KMS-11 (cell line): Measurements from ENCODE around the gene PNLIPRP2.

Experiments used
- H2AFZ ChIP-seq: fragments of 200-600 bp; sonication (generic); 2 replicates; pipeline ENCODE4 v1.6.1; 2016; ENCODE audit warnings: antibody characterized with exemption, mixed run types, low read depth
- H3K27ac ChIP-seq: fragments of 200-600 bp; sonication (generic); 2 replicates; pipeline ENCODE4 v1.6.1; 2016; ENCODE audit warnings: mild to moderate bottlenecking, mixed run types
- H3K27me3 ChIP-seq: fragments of 200-600 bp; sonication (generic); 2 replicates; pipeline ENCODE4 v1.6.1; 2017; ENCODE audit warnings: mild to moderate bottlenecking, low read depth, mixed run types, moderate library complexity; ENCODE audit not compliant: insufficient read depth
- H3K36me3 ChIP-seq: fragments of 200-600 bp; sonication (generic); 2 replicates; pipeline ENCODE4 v1.6.1; 2017; ENCODE audit warnings: mild to moderate bottlenecking, mixed run types; ENCODE audit not compliant: insufficient read depth
- H3K4me1 ChIP-seq: fragments of 200-600 bp; sonication (generic); 2 replicates; pipeline ENCODE4 v1.6.1; 2016; ENCODE audit warnings: mild to moderate bottlenecking, low read depth, mixed run types; ENCODE audit not compliant: poor library complexity, severe bottlenecking
- H3K4me2 ChIP-seq: fragments of 200-600 bp; sonication (generic); 2 replicates; pipeline ENCODE4 v1.7.0; 2016; ENCODE audit warnings: mild to moderate bottlenecking, mixed run types
- H3K4me3 ChIP-seq: fragments of 200-600 bp; sonication (generic); IDR thresholded peaks from 2 replicates; pipeline ENCODE4 v1.6.1; 2017; ENCODE audit warnings: low read depth, low read length, mixed read lengths; ENCODE audit not compliant: insufficient read depth
- H3K79me2 ChIP-seq: fragments of 200-600 bp; sonication (generic); 2 replicates; pipeline ENCODE4 v1.6.1; 2016; ENCODE audit warnings: low read depth, mixed run types; ENCODE audit not compliant: insufficient read depth
- H3K9ac ChIP-seq: fragments of 200-600 bp; sonication (generic); 2 replicates; pipeline ENCODE4 v1.6.1; 2016; ENCODE audit warnings: mild to moderate bottlenecking, mixed run types
- H4K20me1 ChIP-seq: fragments of 200-600 bp; sonication (generic); 2 replicates; pipeline ENCODE4 v1.6.1; 2016; ENCODE audit warnings: mild to moderate bottlenecking, mixed run types; ENCODE audit not compliant: insufficient read depth
- CTCF ChIP-seq: fragments of 200-600 bp; sonication (generic); conservative IDR thresholded peaks from 2 replicates; pipeline ENCODE4 v1.6.1; 2017; ENCODE audit warnings: low read depth, mild to moderate bottlenecking, antibody characterized with exemption, low read length, moderate library complexity, mixed read lengths

The PNLIPRP2 gene

GRCh38 chr10:116620423-116621400, at the start of gene PNLIPRP2:
PNLIPRP2 (plus strand) TSS chr10:116620953.
- no peaks in the 10 kb centered on the region for H3K36me3 ChIP-seq
- TF ChIP-seq CTCF: no peak
- H3K27me3 ChIP-seq: no peaks in the 10 kb centered on the region
- H4K20me1 ChIP-seq: no peaks in the 10 kb centered on the region
- H3K9ac ChIP-seq: no peak within 1 kb of the TSS
- H3K4me3 ChIP-seq: no peak within 1 kb of the TSS
- no peak within 1 kb of the TSS for H3K4me2 ChIP-seq
- no peak within 1 kb of the TSS for H2AFZ ChIP-seq
- H3K4me1 ChIP-seq: no peaks in the 10 kb centered on the region
- no peak within 1 kb of the TSS for H3K27ac ChIP-seq
- no peaks in the 10 kb centered on the region for H3K79me2 ChIP-seq

GRCh38 chr10:116574797-116575196, 46.0 kb upstream of the PNLIPRP2 start:
- Histone ChIP-seq H3K27ac (no peak overlapping the region), H3K79me2 (no peaks in the 10 kb centered on the region), H3K4me2 (no peak overlapping the region), H2AFZ (no peak overlapping the region), H4K20me1 (no peaks in the 10 kb centered on the region), H3K4me1 (no peaks in the 10 kb centered on the region), H3K27me3 (no peaks in the 10 kb centered on the region), H3K36me3 (no peaks in the 10 kb centered on the region), H3K4me3 (no peak overlapping the region), H3K9ac (no peak overlapping the region)
- no peak for TF ChIP-seq CTCF

GRCh38 chr10:116587878-116588591, 32.7 kb upstream of the PNLIPRP2 start:
- no peak overlapping the region for H3K27ac ChIP-seq
- no peaks in the 10 kb centered on the region for H4K20me1 ChIP-seq
- H3K4me3 ChIP-seq: no peak overlapping the region
- H3K4me1 ChIP-seq: no peaks in the 10 kb centered on the region
- H2AFZ ChIP-seq: no peak overlapping the region
- H3K4me2 ChIP-seq: no peak overlapping the region
- no peaks in the 10 kb centered on the region for H3K79me2 ChIP-seq
- H3K9ac ChIP-seq: no peak overlapping the region
- H3K36me3 ChIP-seq: no peaks in the 10 kb centered on the region
- TF ChIP-seq CTCF: no peak
- H3K27me3 ChIP-seq: no peaks in the 10 kb centered on the region

- H3K4me3 ChIP-seq: no peak overlapping the region
- no peak overlapping the region for H3K4me2 ChIP-seq
- H2AFZ ChIP-seq: no peak overlapping the region
- TF ChIP-seq CTCF: no peak
- no peaks in the 10 kb centered on the region for H3K27me3 ChIP-seq
- no peaks in the 10 kb centered on the region for H4K20me1 ChIP-seq
- H3K9ac ChIP-seq: no peak overlapping the region
- H3K4me1 ChIP-seq: no peaks in the 10 kb centered on the region
- H3K36me3 ChIP-seq: no peaks in the 10 kb centered on the region
- no peak overlapping the region for H3K27ac ChIP-seq
- H3K79me2 ChIP-seq: no peaks in the 10 kb centered on the region
Measured at GRCh38 chr10:116588995-116589394, 31.8 kb upstream of the PNLIPRP2 start.
